ENCODE measurements around the gene VPS54.

GRCh38 chr2:63999049-63999448 is 20.2 kb downstream of the VPS54 start:
- no peak for TF ChIP-seq ZC3H11A (IDR thresholded peaks at IDR 0.05; ENCODE audit: low read depth, low read length)
- no peak for TF ChIP-seq WHSC1 (IDR thresholded peaks at IDR 0.05; ENCODE audit: low read length)

All from K562 (cell line).